COLO829 (cell line): ENCODE results near the gene KRTAP10-1.
"Not testable (repeated sequence)": the region's sequence is repeated elsewhere in the genome, so short reads cannot be mapped to it uniquely, and the experiment has no call there.

Experiments used
- DNase-seq: peaks from one replicate; pipeline ENCODE4 v3.0.0; 2012; ENCODE audit warnings: low spot score

KRTAP10-1 gene

GRCh38 chr21:44539991-44540666, at the start of gene KRTAP10-1:
Gene KRTAP10-1, minus strand, starts transcription at chr21:44540195. Its CDS starts 45 bp downstream, at chr21:44540150.
- DNase-seq, result no peak

- DNase-seq, result no peak
These were observed 49.1 kb upstream of the KRTAP10-1 start for GRCh38 chr21:44589094-44589493.

- DNase-seq, result no peak
These were observed 45.9 kb upstream of the KRTAP10-1 start for GRCh38 chr21:44585892-44586291.

- DNase-seq, result no peak
These were observed 43.8 kb upstream of the KRTAP10-1 start for GRCh38 chr21:44583800-44584147.

- DNase-seq, result no peak
These were observed 43.2 kb upstream of the KRTAP10-1 start for GRCh38 chr21:44583089-44583799.

GRCh38 chr21:44582055-44582454, 42.1 kb upstream of the KRTAP10-1 start:
- DNase-seq, result no peak

GRCh38 chr21:44581158-44581557, 41.2 kb upstream of the KRTAP10-1 start:
- no peak for DNase-seq

- not testable (repeated sequence) for DNase-seq
These were observed 40.3 kb upstream of the KRTAP10-1 start, which contains the start of gene KRTAP10-5 for GRCh38 chr21:44580231-44580821. Gene KRTAP10-5, minus strand, starts transcription at chr21:44580604. Its CDS starts 26 bp downstream, at chr21:44580578.

GRCh38 chr21:44579833-44580144, 39.8 kb upstream of the KRTAP10-1 start:
- DNase-seq, result no peak

GRCh38 chr21:44579056-44579832, 39.2 kb upstream of the KRTAP10-1 start:
- no peak for DNase-seq

- no peak for DNase-seq
These were observed 38.5 kb upstream of the KRTAP10-1 start for GRCh38 chr21:44578371-44579055.

GRCh38 chr21:44576025-44576420, 36.0 kb upstream of the KRTAP10-1 start:
- DNase-seq, result no peak

GRCh38 chr21:44575307-44576024, 35.5 kb upstream of the KRTAP10-1 start:
- no peak for DNase-seq

- no peak for DNase-seq
These were observed 34.7 kb upstream of the KRTAP10-1 start for GRCh38 chr21:44574457-44575306.

- not testable (repeated sequence) for DNase-seq
These were observed 33.8 kb upstream of the KRTAP10-1 start, which contains the start of gene KRTAP10-4 for GRCh38 chr21:44573630-44574456. Gene KRTAP10-4, plus strand, starts transcription at chr21:44573729. Its CDS starts 30 bp downstream, at chr21:44573759.

GRCh38 chr21:44572959-44573583, 33.1 kb upstream of the KRTAP10-1 start:
- DNase-seq, result peak; percentile 16

GRCh38 chr21:44571844-44572782, 32.1 kb upstream of the KRTAP10-1 start:
- DNase-seq, result no peak

- DNase-seq, result no peak
These were observed 31.3 kb upstream of the KRTAP10-1 start for GRCh38 chr21:44571296-44571695.
